IPS-18a (cell line): ENCODE data around the gene PTPRN2.

ENCODE experiments used
- H3K27ac ChIP-seq: one replicate; pipeline ENCODE4 v1.5.1; 2013; ENCODE audit warnings: low read length
- H3K27me3 ChIP-seq: one replicate; pipeline ENCODE4 v1.6.1; 2013; ENCODE audit warnings: mild to moderate bottlenecking, low read length; ENCODE audit not compliant: control insufficient read depth, insufficient read depth
- H3K36me3 ChIP-seq: one replicate; pipeline ENCODE4 v1.6.1; 2013; ENCODE audit warnings: low read depth, low read length; ENCODE audit not compliant: control insufficient read depth
- H3K4me1 ChIP-seq: one replicate; pipeline ENCODE4 v1.6.1; 2013; ENCODE audit warnings: low read depth, low read length; ENCODE audit not compliant: control insufficient read depth
- H3K4me3 ChIP-seq: one replicate; pipeline ENCODE4 v1.5.1; 2013; ENCODE audit warnings: low read length
- H3K9ac ChIP-seq: one replicate; pipeline ENCODE4 v1.6.1; 2013; ENCODE audit warnings: mild to moderate bottlenecking, low read length, moderate library complexity
- H3K9me3 ChIP-seq: one replicate; pipeline ENCODE4 v1.6.1; 2013; ENCODE audit warnings: low read depth, low read length; ENCODE audit not compliant: control insufficient read depth

PTPRN2 gene

GRCh38 chr7:158270856-158271413, 316.7 kb downstream of the PTPRN2 start:
- Histone ChIP-seq H3K9me3 (no peaks in the 10 kb centered on the region), H3K27me3 (no peaks in the 10 kb centered on the region), H3K36me3 (no peaks in the 10 kb centered on the region), H3K4me1 (peaks cover 3% of the 10 kb centered on the region), H3K27ac (no peak overlapping the region), H3K9ac (no peak overlapping the region), H3K4me3 (no peak overlapping the region)

DNA sequence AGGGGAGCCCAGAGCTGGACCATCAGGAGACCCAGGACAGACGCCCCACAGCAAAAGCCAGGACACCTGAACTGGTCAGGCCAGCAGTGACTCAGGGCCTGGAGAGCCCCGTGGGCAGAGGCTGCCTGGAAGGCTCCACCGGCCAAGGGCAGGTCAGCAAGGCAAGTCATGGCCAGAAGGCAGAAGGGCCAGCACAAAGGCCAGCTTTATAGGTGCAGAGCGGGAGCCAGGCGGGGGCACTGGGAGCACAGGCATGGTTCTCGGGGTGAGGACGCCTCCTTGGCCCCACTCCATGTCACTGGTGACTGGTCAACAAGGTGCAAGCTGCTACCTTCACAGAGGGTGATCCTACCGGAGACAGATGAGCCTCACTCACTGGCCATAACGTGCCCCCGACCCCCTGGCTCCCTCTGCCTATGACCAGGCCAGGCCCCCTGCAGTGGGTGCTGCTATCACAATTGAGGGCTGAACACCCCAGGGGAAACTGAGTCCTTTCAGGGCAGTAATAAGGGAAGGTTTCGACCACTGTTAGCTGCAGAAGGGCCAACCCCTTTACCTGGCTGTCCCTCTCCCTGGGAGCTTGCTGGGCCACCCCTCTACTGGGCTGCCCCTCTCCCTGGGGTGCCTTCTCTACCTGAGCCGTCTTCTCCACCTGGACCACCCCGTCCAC, 317.4 kb downstream of the PTPRN2 start:
- H3K4me3 ChIP-seq = no peak overlapping the region
- no peaks in the 10 kb centered on the region for H3K9me3 ChIP-seq
- H3K9ac ChIP-seq = no peak overlapping the region
- H3K36me3 ChIP-seq = no peaks in the 10 kb centered on the region
- peaks cover 2% of the 10 kb centered on the region for H3K4me1 ChIP-seq
- H3K27me3 ChIP-seq = no peaks in the 10 kb centered on the region
- no peak overlapping the region for H3K27ac ChIP-seq

GRCh38 chr7:158268816-158269535, 318.6 kb downstream of the PTPRN2 start:
- Histone ChIP-seq H3K9me3 (no peaks in the 10 kb centered on the region), H3K9ac (no peak overlapping the region), H3K4me1 (no peaks in the 10 kb centered on the region), H3K4me3 (no peak overlapping the region), H3K36me3 (no peaks in the 10 kb centered on the region), H3K27me3 (no peaks in the 10 kb centered on the region), H3K27ac (no peak overlapping the region)

GRCh38 chr7:158267742-158268435, 319.7 kb downstream of the PTPRN2 start:
- H3K9ac ChIP-seq = no peak overlapping the region
- no peaks in the 10 kb centered on the region for H3K9me3 ChIP-seq
- H3K4me3 ChIP-seq = no peak overlapping the region
- H3K4me1 ChIP-seq = no peaks in the 10 kb centered on the region
- H3K27ac ChIP-seq = no peak overlapping the region
- H3K27me3 ChIP-seq = no peaks in the 10 kb centered on the region
- H3K36me3 ChIP-seq = no peaks in the 10 kb centered on the region

DNA sequence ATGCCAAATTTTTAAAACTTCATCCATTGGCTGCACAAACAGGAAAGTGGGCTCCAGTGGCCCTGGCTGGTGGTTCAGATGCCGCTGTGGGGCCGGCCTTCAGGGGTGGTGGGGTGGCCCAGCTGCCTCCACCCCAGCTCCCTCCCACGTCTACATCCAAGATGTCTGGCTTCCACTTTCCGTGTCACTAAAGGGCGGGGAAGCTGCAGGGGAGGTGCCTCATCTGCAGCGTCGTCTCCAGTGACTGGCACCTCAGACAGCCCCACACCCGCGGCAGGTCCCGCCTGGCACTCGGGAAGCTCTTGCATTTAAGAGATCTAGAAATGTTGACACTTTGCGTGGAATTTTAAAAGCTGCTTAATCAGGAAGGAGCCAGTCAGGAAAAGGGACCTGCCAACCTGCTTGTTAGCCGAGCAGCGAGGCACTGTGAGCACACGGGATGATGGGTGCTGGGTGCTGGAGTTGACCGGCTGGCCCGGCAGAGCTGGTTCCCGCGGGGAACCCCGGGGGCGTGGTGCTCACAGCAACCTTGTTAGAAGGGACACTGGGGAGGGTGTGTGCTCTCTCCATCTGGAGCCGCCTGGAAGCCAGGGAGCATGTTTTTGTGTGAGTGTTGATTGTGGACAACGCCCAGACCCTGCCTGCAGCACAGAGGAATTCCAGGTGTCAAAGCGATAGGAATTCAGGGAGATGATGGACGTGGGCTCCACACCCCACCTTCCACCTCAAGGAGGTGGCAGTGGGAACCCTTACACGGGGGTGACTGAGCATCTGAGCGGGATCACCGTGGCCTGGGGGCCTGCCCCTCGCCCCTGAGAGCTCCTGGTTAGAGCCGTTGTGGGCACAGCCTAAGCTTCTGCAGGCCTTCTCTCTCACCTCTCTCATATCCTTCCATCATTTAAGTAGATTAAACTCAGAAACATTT, 320.5 kb downstream of the PTPRN2 start:
- H3K36me3 ChIP-seq = no peaks in the 10 kb centered on the region
- no peak overlapping the region for H3K4me3 ChIP-seq
- no peak overlapping the region for H3K9ac ChIP-seq
- H3K27me3 ChIP-seq = no peaks in the 10 kb centered on the region
- no peak overlapping the region for H3K27ac ChIP-seq
- no peaks in the 10 kb centered on the region for H3K9me3 ChIP-seq
- H3K4me1 ChIP-seq = no peaks in the 10 kb centered on the region

DNA sequence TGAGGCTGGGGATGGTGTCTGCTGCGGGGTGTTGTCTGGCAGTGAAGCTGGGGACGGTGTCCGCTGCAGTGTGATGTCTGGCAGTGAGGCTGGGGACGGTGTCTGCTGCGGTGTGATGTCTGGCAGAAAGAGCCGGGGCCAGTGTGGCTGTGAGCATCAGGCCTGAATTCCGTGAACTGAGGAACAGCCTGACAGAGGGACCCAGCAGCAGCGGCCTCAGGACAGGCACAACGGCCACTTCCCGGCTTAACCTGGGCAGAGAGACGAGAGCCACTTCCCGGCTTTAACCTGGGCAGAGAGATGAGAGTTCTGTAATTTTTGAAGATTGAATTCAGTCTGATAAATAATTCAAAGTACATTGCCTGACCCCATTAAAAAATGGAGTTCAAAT, 321.2 kb downstream of the PTPRN2 start:
- H3K9me3 ChIP-seq = no peaks in the 10 kb centered on the region
- H3K4me3 ChIP-seq = no peak overlapping the region
- H3K9ac ChIP-seq = no peak overlapping the region
- H3K27ac ChIP-seq = no peak overlapping the region
- H3K27me3 ChIP-seq = no peaks in the 10 kb centered on the region
- no peaks in the 10 kb centered on the region for H3K36me3 ChIP-seq
- H3K4me1 ChIP-seq = no peaks in the 10 kb centered on the region

DNA sequence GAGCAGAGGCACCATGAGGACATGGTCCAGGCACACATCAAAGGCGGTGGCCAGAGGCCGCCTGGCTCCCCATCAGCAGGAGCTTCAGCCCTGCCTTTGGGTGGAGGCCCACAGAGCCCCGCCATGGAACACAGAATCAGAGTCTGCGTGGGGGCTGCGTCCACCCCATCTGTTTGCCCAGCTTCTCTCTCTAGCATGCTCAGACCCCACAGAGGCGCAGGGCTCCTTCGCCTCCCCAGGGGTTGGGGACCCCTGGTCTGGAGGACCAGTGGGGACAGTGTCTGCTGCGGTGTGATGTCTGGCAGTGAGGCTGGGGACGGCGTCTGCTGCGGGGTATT, 321.9 kb downstream of the PTPRN2 start:
- Histone ChIP-seq H3K9me3 (no peaks in the 10 kb centered on the region), H3K4me1 (no peaks in the 10 kb centered on the region)

GRCh38 chr7:158264881-158265742, 322.5 kb downstream of the PTPRN2 start:
- Histone ChIP-seq H3K27ac (no peak overlapping the region), H3K36me3 (no peaks in the 10 kb centered on the region), H3K4me3 (no peak overlapping the region), H3K9ac (no peak overlapping the region), H3K4me1 (no peaks in the 10 kb centered on the region), H3K27me3 (no peaks in the 10 kb centered on the region), H3K9me3 (no peaks in the 10 kb centered on the region)

More for the DNA sequence above, 321.9 kb downstream of the PTPRN2 start:
- Histone ChIP-seq H3K4me3 (no peak overlapping the region), H3K27me3 (no peaks in the 10 kb centered on the region), H3K27ac (no peak overlapping the region), H3K36me3 (no peaks in the 10 kb centered on the region), H3K9ac (no peak overlapping the region)

- Histone ChIP-seq H3K9me3 (no peaks in the 10 kb centered on the region), H3K9ac (no peak overlapping the region), H3K4me1 (no peaks in the 10 kb centered on the region), H3K36me3 (no peaks in the 10 kb centered on the region), H3K4me3 (no peak overlapping the region), H3K27ac (no peak overlapping the region), H3K27me3 (no peaks in the 10 kb centered on the region)
Observed at GRCh38 chr7:158263964-158264748, 323.5 kb downstream of the PTPRN2 start.
